ENCODE measurements around the gene LRP8.

DNA sequence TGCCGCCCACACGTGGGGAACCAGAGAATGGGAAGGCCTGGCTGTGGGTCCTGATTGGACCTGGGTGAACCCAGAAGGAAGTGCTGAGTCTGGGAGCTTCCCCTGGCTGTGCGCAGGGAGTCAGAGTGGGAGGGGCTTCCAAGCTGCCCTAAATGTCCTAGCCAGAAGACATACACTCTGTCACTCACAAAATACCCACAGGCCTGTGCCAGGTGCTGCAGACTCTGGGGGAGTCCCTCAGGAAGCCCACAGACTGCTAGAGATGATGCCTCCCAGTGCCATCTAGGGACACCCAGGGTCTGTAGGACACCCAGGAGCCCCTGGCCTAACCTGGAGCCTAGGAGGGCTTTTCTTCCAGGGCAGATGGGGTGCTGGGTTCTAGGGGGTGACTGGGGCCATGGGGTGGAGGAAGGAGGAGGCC lies 33.7 kb upstream of the LRP8 start:
- no peak for TF ChIP-seq POLR2AphosphoS5 (IDR thresholded peaks at IDR 0.05; ENCODE audit: low read depth, low read length)
- TF ChIP-seq, protein P1, sequence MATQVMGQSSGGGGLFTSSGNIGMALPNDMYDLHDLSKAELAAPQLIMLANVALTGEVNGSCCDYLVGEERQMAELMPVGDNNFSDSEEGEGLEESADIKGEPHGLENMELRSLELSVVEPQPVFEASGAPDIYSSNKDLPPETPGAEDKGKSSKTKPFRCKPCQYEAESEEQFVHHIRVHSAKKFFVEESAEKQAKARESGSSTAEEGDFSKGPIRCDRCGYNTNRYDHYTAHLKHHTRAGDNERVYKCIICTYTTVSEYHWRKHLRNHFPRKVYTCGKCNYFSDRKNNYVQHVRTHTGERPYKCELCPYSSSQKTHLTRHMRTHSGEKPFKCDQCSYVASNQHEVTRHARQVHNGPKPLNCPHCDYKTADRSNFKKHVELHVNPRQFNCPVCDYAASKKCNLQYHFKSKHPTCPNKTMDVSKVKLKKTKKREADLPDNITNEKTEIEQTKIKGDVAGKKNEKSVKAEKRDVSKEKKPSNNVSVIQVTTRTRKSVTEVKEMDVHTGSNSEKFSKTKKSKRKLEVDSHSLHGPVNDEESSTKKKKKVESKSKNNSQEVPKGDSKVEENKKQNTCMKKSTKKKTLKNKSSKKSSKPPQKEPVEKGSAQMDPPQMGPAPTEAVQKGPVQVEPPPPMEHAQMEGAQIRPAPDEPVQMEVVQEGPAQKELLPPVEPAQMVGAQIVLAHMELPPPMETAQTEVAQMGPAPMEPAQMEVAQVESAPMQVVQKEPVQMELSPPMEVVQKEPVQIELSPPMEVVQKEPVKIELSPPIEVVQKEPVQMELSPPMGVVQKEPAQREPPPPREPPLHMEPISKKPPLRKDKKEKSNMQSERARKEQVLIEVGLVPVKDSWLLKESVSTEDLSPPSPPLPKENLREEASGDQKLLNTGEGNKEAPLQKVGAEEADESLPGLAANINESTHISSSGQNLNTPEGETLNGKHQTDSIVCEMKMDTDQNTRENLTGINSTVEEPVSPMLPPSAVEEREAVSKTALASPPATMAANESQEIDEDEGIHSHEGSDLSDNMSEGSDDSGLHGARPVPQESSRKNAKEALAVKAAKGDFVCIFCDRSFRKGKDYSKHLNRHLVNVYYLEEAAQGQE (IDR thresholded peaks at IDR 0.05; ENCODE audit: insufficient read depth in 1 of 2, low read depth in 2 of 2, low read length in 2 of 2), result no peak
- no peak for TF ChIP-seq TAF1 (IDR thresholded peaks at IDR 0.05; ENCODE audit: borderline replicate concordance, insufficient read depth, low read length)
